HG02884 (cell line): ENCODE data around the gene ZNF428.
"Not testable (repeated sequence)": the region's sequence is repeated elsewhere in the genome, so short reads cannot be mapped to it uniquely, and the experiment has no call there.

Experiments used
- ATAC-seq: cut with Tn5 transposase; IDR thresholded peaks from one replicate; pipeline ENCODE4 v1.9.1; 2021; ENCODE audit warnings: mild to moderate bottlenecking, moderate library complexity; ENCODE audit not compliant: unreplicated experiment

The ZNF428 gene

GRCh38 chr19:43620061-43621001 is 902 bp upstream of the ZNF428 start:
- no peak for ATAC-seq

GRCh38 chr19:43618921-43619261 is 538 bp downstream of the ZNF428 start:
- no peak for ATAC-seq

GRCh38 chr19:43616954-43617353 is 2.5 kb downstream of the ZNF428 start:
- no peak for ATAC-seq

- no peak for ATAC-seq
Measured at GRCh38 chr19:43616306-43616705, 3.1 kb downstream of the ZNF428 start.

- no peak for ATAC-seq
Measured at GRCh38 chr19:43612374-43612773, 7.1 kb downstream of the ZNF428 start.

- ATAC-seq = no peak
Measured at GRCh38 chr19:43611788-43612187, 7.6 kb downstream of the ZNF428 start, which contains the start of gene SRRM5. Gene SRRM5 (plus strand): TSS chr19:43612088. CDS start chr19:43612122, 34 bp downstream.

GRCh38 chr19:43610493-43610892 is 8.9 kb downstream of the ZNF428 start:
- no peak for ATAC-seq

- no peak for ATAC-seq
Measured at GRCh38 chr19:43609872-43610271, 9.6 kb downstream of the ZNF428 start.

GRCh38 chr19:43607238-43608205 is 11.9 kb downstream of the ZNF428 start:
- ATAC-seq = no peak

- no peak for ATAC-seq
Measured at GRCh38 chr19:43606569-43607229, 12.7 kb downstream of the ZNF428 start.

GRCh38 chr19:43605875-43606568 is 13.4 kb downstream of the ZNF428 start:
- ATAC-seq = no peak

- ATAC-seq = not testable (repeated sequence)
Measured at GRCh38 chr19:43600326-43600725, 19.1 kb downstream of the ZNF428 start.

GRCh38 chr19:43599635-43600295 is 19.7 kb downstream of the ZNF428 start:
- no peak for ATAC-seq

- no peak for ATAC-seq
Measured at GRCh38 chr19:43598445-43599240, 20.8 kb downstream of the ZNF428 start.

- ATAC-seq = no peak
Measured at GRCh38 chr19:43597876-43598275, 21.6 kb downstream of the ZNF428 start.

GRCh38 chr19:43596842-43597461 is 22.5 kb downstream of the ZNF428 start:
- no peak for ATAC-seq

GRCh38 chr19:43595999-43596841 is 23.2 kb downstream of the ZNF428 start, which contains the start of the genes IRGQ and ZNF576:
Gene IRGQ (minus strand): TSS chr19:43596134. CDS start chr19:43595338, 796 bp downstream.
Gene ZNF576 (plus strand): TSS chr19:43596595. CDS start chr19:43597109, 514 bp downstream.
- peak; percentile 80 for ATAC-seq
